HepG2 (cell line): ENCODE measurements around the gene SLC19A1. TPM values are rescaled to one million over a fixed set of nuclear protein-coding genes. Genes with fewer than 3 reads are reported as not detected.
A peak's percentile ranks its signal among the peaks of the same experiment; 100 is the strongest.

Experiments
- BCL6 ChIP-seq: IDR thresholded peaks from 2 replicates; pipeline ENCODE4 v1.6.1; 2016; ENCODE audit warnings: missing genetic modification reagents, missing compliant biosample characterization
- CREM ChIP-seq, 2 experiments: sonication (generic) in 1 of 2; formaldehyde crosslinking in 1 of 2; IDR thresholded peaks; 2 replicates each; pipeline versions ENCODE4 v1.4.0 to v1.6.1; 2016 to 2020; ENCODE audit warnings: antibody characterized with exemption in 1 of 2, mild to moderate bottlenecking in 1 of 2, missing genetic modification reagents in 1 of 2
- DMAP1 ChIP-seq: IDR thresholded peaks from 2 replicates; pipeline ENCODE4 v1.6.1; 2016
- DR1 ChIP-seq: sonication (generic); formaldehyde crosslinking; IDR thresholded peaks from 2 replicates; pipeline ENCODE4 v1.8.0; 2021; ENCODE audit warnings: mild to moderate bottlenecking, missing genetic modification reagents, inconsistent platforms
- GMEB1 ChIP-seq: sonication (generic); formaldehyde crosslinking; IDR thresholded peaks from 2 replicates; pipeline ENCODE4 v1.5.1; 2020; ENCODE audit warnings: missing genetic modification reagents, mild to moderate bottlenecking, borderline replicate concordance
- KDM3A ChIP-seq: IDR thresholded peaks from 2 replicates; pipeline ENCODE4 v1.6.1; 2018; ENCODE audit warnings: low read depth, missing compliant biosample characterization
- KDM4B ChIP-seq: sonication (generic); formaldehyde crosslinking; IDR thresholded peaks from 2 replicates; pipeline ENCODE4 v1.4.0; 2020; ENCODE audit warnings: missing genetic modification reagents
- NCOA2 ChIP-seq: sonication (generic); formaldehyde crosslinking; IDR thresholded peaks from 2 replicates; pipeline ENCODE4 v1.8.0; 2022; ENCODE audit warnings: inconsistent platforms
- NCOR1 ChIP-seq: fragments of 200-600 bp; sonication (generic); IDR thresholded peaks from 2 replicates; pipeline ENCODE4 v1.7.0; 2017; ENCODE audit warnings: antibody characterized with exemption, low read length, borderline replicate concordance
- NFAT5 ChIP-seq: sonication (generic); formaldehyde crosslinking; IDR thresholded peaks from 2 replicates; pipeline ENCODE4 v1.4.0; 2020; ENCODE audit warnings: missing genetic modification reagents
- NR3C1 ChIP-seq: sonication (generic); formaldehyde crosslinking; IDR thresholded peaks from 2 replicates; pipeline ENCODE4 v1.4.0; 2020; ENCODE audit warnings: missing genetic modification reagents
- RARA ChIP-seq: IDR thresholded peaks from 2 replicates; pipeline ENCODE4 v1.6.1; 2016; ENCODE audit warnings: missing genetic modification reagents, missing compliant biosample characterization
- SMARCE1 ChIP-seq: fragments of 450-650 bp; IDR thresholded peaks from 2 replicates; pipeline ENCODE4 v1.6.1; 2017; ENCODE audit warnings: borderline replicate concordance
- TFDP2 ChIP-seq: sonication (generic); formaldehyde crosslinking; IDR thresholded peaks from 2 replicates; pipeline ENCODE4 v1.4.0; 2020; ENCODE audit warnings: missing genetic modification reagents
- TMF1 ChIP-seq: sonication (generic); formaldehyde crosslinking; IDR thresholded peaks from 2 replicates; pipeline ENCODE4 v1.8.1; 2022; ENCODE audit warnings: low read depth, missing genetic modification reagents
- ZFP82 ChIP-seq: sonication (generic); formaldehyde crosslinking; IDR thresholded peaks from 2 replicates; pipeline ENCODE4 v1.5.1; 2020; ENCODE audit warnings: mild to moderate bottlenecking, missing genetic modification reagents, borderline replicate concordance
- ZNF17 ChIP-seq: sonication (generic); formaldehyde crosslinking; IDR thresholded peaks from 2 replicates; pipeline ENCODE4 v1.5.0; 2020; ENCODE audit warnings: mild to moderate bottlenecking, missing genetic modification reagents
- ZNF598 ChIP-seq: sonication (generic); formaldehyde crosslinking; IDR thresholded peaks from 2 replicates; pipeline ENCODE4 v1.5.1; 2020; ENCODE audit warnings: mild to moderate bottlenecking, missing genetic modification reagents, borderline replicate concordance
- ZNF737 ChIP-seq: sonication (generic); formaldehyde crosslinking; IDR thresholded peaks from 2 replicates; pipeline ENCODE4 v1.5.0; 2020; ENCODE audit warnings: missing genetic modification reagents, mild to moderate bottlenecking, borderline replicate concordance
- ZNF746 ChIP-seq: sonication (generic); formaldehyde crosslinking; IDR thresholded peaks from 2 replicates; pipeline ENCODE4 v1.8.0; 2022; ENCODE audit warnings: mild to moderate bottlenecking, missing genetic modification reagents
- ZNF761 ChIP-seq: sonication (generic); formaldehyde crosslinking; conservative IDR thresholded peaks from 2 replicates; pipeline ENCODE4 v1.4.0; 2020; ENCODE audit warnings: mild to moderate bottlenecking, missing genetic modification reagents
- ZNF776 ChIP-seq: sonication (generic); formaldehyde crosslinking; IDR thresholded peaks from 2 replicates; pipeline ENCODE4 v1.4.0; 2020; ENCODE audit warnings: mild to moderate bottlenecking, missing genetic modification reagents
- polyA plus RNA-seq, 8 experiments: library from polyadenylated mRNA; depleted of rRNA in 3 of 8; stranded (reverse) in 7 of 8; unstranded in 1 of 8; fragments of >200 nt; fragmentation: Illumina TruSeq in 4 of 8; extraction: Trizol in 4 of 8; gene quantifications; 2 replicates each; pipeline versions ENCODE4 v1.2.1 to v1.2.3, GENCODE V29; 2011 to 2016; ENCODE audit warnings: low read depth in 4 of 8, missing spikeins in 1 of 8, mixed read lengths in 1 of 8; ENCODE audit not compliant: insufficient read depth in 1 of 8
- total RNA-seq, 5 experiments: library from RNA; depleted of rRNA; stranded (reverse); fragments of >200 nt; fragmentation: Illumina TruSeq; extraction: Trizol; gene quantifications; 2 replicates each; pipeline ENCODE4 v1.2.3, GENCODE V29; 2016; ENCODE audit warnings: low read depth in 1 of 5

Gene SLC19A1
- total and polyA plus RNA-seq, 2 of the 13 experiments (the other 11 are each of a cell fraction or from before 2014, with no cell fraction given): 21.8 to 23.0 TPM

- no peak for TF ChIP-seq ZNF776 (CRISPR knock-in tag)
- no peak for TF ChIP-seq ZNF737 (CRISPR knock-in tag)
- peak; percentile 76; the same call in 1 of the 2 replicates for TF ChIP-seq NCOR1
- TF ChIP-seq CREM (IDR thresholded peaks at IDR 0.05): no peak
- TF ChIP-seq CREM (CRISPR knock-in tag; IDR thresholded peaks at IDR 0.05): no peak
- no peak; the same call in 1 of the 2 replicates for TF ChIP-seq KDM3A
- TF ChIP-seq ZNF598 (CRISPR knock-in tag): no peak; the same call in 1 of the 2 replicates
- no peak for TF ChIP-seq ZNF17 (CRISPR knock-in tag)
- TF ChIP-seq BCL6 (CRISPR knock-in tag): no peak
- TF ChIP-seq SMARCE1: no peak
- TF ChIP-seq GMEB1 (CRISPR knock-in tag): no peak
- TF ChIP-seq DMAP1: no peak
- TF ChIP-seq ZNF746 (CRISPR knock-in tag): peak; percentile 89
- no peak for TF ChIP-seq KDM4B
- TF ChIP-seq TMF1 (CRISPR knock-in tag): no peak
- TF ChIP-seq NCOA2 (CRISPR knock-in tag): peak; percentile 27; the same call in 1 of the 2 replicates
- TF ChIP-seq ZFP82 (CRISPR knock-in tag): 0 out of 2 replicates have a peak, but pooled peaks have one; percentile 42
- peak; percentile 88 for TF ChIP-seq RARA (CRISPR knock-in tag)
- no peak for TF ChIP-seq TFDP2 (CRISPR knock-in tag)
- TF ChIP-seq NFAT5 (CRISPR knock-in tag): no peak
- TF ChIP-seq NR3C1: no peak
- no peak for TF ChIP-seq ZNF761 (CRISPR knock-in tag)
- TF ChIP-seq DR1 (CRISPR knock-in tag): no peak
These were observed 13.1 kb downstream of the SLC19A1 start (continued) for GRCh38 chr21:45528981-45529784.
